Activated CD8-positive, alpha-beta memory T cell treated with anti-CD3 and anti-CD28 coated beads for 48 hours (primary cell): ENCODE data around the gene INTS2.
"Not testable (repeated sequence)": the region's sequence is repeated elsewhere in the genome, so short reads cannot be mapped to it uniquely, and the experiment has no call there.

Experiments used
- DNase-seq, 3 experiments: peaks; one replicate each; pipeline ENCODE4 v3.0.0-alpha.2; 2020; ENCODE audit warnings: low read depth in 2 of 3, low spot score in 2 of 3

The INTS2 gene

GRCh38 chr17:61852857-61853256 lies 74.9 kb downstream of the INTS2 start:
- no peak for DNase-seq

- DNase-seq: no peak
Measured at GRCh38 chr17:61849674-61850073, 78.1 kb downstream of the INTS2 start.

- DNase-seq: no peak
Measured at GRCh38 chr17:61848896-61849295, 78.9 kb downstream of the INTS2 start.

DNA sequence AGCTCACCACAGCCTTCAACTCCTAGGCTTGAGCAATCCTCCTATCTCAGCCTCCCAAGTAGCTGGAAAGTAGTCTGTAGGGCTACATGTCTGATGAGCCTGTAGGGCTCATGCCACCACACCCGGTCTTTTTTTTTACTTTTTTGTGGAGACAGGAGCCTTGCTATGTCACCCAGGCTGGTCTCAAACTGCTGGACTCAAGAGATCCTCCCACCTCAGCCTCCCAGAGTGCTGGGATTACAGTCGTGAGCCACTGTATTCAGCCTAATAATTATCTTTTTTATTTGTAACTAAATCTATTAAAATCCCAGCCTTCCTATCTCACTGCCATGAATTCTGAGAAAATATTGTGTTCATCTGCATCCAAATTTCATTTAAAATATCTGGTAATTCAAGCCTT lies 79.5 kb downstream of the INTS2 start:
- no peak for DNase-seq

DNA sequence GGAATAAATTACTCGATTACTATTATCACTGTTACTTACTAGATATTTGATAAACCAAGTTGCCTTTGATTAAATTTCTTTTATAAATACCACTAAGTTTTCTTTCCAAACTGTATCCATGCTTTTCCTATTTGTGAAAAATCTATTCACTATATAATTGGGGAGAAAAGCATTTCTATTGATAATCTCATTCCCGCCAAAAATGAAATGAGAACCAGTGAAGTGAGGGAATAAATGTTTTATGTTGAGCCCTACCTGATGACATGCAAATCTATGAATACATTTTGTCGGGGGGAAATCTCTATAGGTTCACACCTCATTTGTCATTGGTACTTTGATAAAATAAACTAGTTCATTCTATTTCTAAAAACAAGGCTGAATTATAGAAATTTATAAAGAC lies 80.1 kb downstream of the INTS2 start:
- DNase-seq: no peak

GRCh38 chr17:61846761-61847375 lies 80.9 kb downstream of the INTS2 start:
- DNase-seq: no peak

DNA sequence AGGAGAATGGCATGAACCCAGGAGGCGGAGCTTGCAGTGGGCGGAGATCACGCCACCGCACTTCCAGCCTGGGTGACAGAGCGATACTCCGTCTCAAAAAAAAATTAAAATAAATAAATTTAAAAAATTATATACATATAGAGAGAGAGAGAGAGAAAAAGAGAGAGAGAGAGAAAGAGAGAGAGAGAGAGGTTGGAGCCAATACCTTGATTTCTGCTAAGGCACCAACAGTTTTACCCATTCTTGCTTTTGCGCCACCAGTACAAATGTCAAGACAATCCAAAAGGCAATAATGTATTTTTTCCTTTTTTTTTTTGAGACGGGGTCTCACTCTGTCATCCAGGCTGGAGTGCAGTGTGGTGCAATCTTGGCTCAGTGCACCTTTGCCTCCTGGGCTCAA lies 81.7 kb downstream of the INTS2 start:
- DNase-seq: no peak

- DNase-seq: no peak
Measured at GRCh38 chr17:61843435-61843834, 84.3 kb downstream of the INTS2 start.

- no peak for DNase-seq
Measured at GRCh38 chr17:61842899-61843298, 84.9 kb downstream of the INTS2 start.

- no peak for DNase-seq
Measured at GRCh38 chr17:61839300-61839786, 88.4 kb downstream of the INTS2 start.

- no peak for DNase-seq
Measured at GRCh38 chr17:61837175-61838051, 90.4 kb downstream of the INTS2 start.

DNA sequence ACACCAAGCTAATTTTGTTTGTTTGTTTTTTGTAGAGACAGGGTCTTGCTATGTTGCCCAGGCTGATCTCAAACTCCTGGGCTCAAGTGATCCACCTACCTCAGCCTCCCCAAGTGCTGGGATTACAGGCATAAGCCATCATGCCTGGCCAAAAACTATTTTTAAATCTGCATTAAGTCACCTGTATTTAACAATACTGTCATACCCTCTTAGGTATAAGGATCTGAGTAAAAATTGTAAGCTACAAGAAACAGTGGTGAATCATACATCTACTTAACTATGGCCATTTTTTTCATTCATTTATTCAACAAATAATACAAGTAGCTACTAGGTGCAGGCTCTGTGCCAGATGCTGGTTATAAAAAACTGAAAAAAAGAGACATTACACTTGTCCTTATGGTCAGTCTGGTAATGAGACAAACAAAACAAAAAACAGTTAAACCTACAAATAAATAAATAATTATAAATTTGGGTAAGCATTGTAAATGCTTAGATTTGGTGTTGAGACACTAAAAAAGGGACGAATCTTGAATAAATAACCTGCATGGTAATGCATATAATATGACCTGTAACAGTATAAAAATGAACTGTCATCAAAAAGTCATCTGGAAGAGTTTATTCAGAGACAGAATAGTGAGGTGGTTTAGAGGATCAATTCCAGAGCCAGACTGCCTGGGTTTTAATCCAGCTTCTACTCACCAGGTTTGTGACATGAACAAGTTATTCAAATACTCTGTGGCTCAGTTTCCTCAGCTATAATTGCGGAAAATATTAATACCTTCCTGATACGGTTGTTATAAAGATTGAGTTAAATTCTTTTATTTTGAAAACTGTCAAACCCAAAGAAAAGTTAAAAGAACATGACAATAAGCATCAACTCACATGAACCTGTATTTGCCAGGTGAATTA lies 91.3 kb downstream of the INTS2 start:
- DNase-seq: no peak

GRCh38 chr17:61835606-61836005 lies 92.2 kb downstream of the INTS2 start:
- no peak for DNase-seq

- DNase-seq: no peak
Measured at GRCh38 chr17:61834610-61835009, 93.2 kb downstream of the INTS2 start.

DNA sequence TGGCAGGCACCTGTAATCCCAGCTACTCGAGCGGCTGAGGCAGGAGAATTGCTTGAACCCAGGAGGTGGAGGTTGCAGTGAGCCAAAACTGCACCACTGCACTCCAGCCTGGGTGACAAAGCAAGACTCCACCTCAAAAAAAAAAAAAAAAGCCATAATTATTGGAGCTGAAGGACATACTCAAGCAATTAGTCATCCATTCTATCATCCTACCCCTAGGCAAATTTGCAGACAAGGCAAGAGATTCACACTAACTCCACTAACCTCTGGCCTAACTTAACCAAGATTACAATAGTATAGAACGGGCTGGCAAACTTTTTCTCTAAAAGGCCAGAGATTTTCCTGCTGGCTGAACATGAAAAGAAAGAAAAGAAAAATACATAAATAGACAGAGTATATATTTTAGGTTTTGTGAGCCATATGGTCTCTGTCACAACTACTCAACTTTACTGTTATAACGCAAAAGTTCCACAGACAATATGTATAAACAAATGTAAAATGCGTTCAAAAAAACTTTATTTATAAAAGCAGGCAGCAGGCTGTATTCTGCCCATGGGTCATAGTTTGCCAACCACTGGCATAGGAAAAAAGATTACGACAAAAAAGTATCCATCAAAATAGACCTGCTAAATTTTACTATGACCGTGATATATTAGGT lies 94.1 kb downstream of the INTS2 start:
- DNase-seq: no peak

DNA sequence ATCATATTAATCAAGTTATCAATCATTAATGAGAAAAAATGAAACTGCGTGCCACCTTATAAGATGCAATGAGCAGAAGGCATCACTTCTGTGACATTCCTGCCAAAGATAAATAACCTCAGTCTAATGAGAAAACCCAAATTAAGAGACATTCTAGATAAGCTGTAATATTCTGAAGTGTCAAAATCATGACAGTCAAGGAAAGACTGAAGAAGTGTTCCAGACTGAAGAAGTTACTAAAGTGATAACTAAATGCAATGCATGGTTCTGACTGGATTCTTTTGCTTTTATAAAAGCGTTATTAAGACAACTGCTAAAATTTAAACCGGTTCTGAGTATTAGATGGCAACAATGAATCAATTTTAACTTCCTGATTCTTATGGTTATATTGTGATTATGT lies 95.3 kb downstream of the INTS2 start:
- no peak for DNase-seq

GRCh38 chr17:61831099-61831498 lies 96.7 kb downstream of the INTS2 start:
- no peak for DNase-seq

DNA sequence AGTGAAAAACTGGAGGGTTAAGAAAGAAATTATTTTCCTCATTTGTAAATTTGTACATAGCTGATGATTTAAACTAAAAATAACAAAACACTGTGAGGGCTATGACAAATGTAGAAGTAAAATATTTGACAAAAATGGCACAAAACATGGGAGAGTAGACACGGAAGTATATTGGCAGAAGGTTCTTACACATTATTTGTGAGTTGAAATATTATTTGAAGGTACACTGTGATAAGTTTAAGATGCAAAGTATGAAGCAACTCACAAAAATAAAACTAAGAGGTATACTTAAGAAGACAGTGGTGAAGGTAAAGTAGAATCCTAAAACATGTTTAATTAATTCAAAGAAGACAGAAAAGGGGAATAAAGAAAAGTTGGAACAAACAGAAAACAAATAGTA lies 99.1 kb downstream of the INTS2 start:
- no peak for DNase-seq

- DNase-seq: no peak
Measured at GRCh38 chr17:61827649-61828395, 100.0 kb downstream of the INTS2 start.

DNA sequence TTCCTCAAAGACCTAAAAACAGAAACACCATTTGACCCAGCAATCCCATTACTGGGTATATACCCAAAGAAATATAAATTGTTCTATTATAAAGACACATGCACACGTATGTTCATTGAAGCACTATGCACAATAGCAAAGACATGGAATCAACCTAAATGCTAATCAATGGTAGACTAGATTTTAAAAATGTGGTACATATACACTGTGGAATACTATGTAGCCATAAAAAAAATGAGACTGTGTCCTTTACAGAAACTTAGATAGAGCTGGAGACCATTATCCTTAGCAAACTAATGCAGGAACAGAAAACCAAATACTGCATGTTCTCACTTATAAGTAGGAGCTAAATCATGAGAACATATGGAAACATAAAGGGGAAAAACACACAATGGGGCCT lies 100.9 kb downstream of the INTS2 start:
- not testable (repeated sequence) for DNase-seq
